Endometrial microvascular endothelial cells (primary cell): ENCODE measurements around the gene CFL1. TPM values are rescaled to one million over a fixed set of nuclear protein-coding genes. Genes with fewer than 3 reads are reported as not detected.
"Not testable (repeated sequence)": the region's sequence is repeated elsewhere in the genome, so short reads cannot be mapped to it uniquely, and the experiment has no call there.

Experiments used
- in situ Hi-C: cut with HindIII; loops from 2 replicates; pipeline ENCODE4 v1.10.0; 2017; ENCODE audit warnings: low sequenced_read_pairs, low pct_unique_long_range_greater_than_20kb; ENCODE audit errors: inconsistent ontology term
- total RNA-seq: library from RNA; depleted of rRNA; stranded (reverse); fragments of >200 nt; gene quantifications from one replicate; pipeline ENCODE4 v1.2.3, GENCODE V29; 2015; ENCODE audit errors: inconsistent ontology term

Gene CFL1
- total RNA-seq, 1 donor from 2014 or later: 2,359 TPM

GRCh38 chr11:65850217-65851082, 7.5 kb downstream of the CFL1 start:
- in situ Hi-C loops: no loop called here

- in situ Hi-C loops: no loop called here
Measured at GRCh38 chr11:65849771-65850216, 8.2 kb downstream of the CFL1 start.

GRCh38 chr11:65849366-65849765, 8.6 kb downstream of the CFL1 start:
- in situ Hi-C loops: no loop called here

DNA sequence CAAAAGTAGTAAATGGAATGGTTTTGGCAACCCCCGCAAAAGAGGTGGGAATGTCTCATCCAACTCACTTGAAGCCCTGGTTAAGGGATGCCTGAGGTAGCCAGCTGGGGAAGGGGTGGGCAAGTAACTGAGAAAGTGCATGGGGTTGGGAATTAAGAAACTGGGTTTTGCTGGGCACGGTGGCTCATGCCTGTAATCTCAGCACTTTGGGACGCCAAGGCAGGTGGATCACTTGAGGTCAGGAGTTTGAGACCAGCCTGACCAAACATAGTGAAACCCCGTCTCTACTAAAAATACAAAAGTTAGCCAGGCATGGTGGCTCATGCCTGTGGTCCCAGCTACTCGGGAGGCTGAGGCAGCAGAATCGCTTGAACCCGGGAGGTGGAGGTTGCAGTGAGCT, 9.3 kb downstream of the CFL1 start:
- in situ Hi-C loops: not testable (repeated sequence)

DNA sequence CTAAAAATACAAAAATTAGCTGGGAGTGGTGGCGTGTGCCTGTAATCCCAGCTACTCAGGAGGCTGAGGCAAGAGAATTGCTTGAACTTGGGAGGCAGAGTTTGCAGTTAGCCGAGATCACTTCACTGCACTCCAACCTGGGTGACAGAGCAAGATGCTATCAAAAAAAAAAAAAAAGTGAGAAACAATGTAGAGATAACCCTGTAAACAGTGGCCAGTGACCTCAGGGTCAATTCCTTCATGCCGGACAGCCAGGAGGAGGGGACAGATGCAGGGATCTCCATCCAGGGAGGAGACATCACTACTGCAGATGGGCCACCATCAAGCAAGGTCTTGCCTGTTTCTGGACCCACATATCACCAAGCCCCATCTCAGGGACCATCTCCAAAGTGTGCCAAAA, 10.2 kb downstream of the CFL1 start:
- in situ Hi-C loops: no loop called here

- in situ Hi-C loops: no loop called here
Measured at GRCh38 chr11:65844231-65844872, 13.6 kb downstream of the CFL1 start.

- in situ Hi-C loops: no loop called here
Measured at GRCh38 chr11:65843811-65844210, 14.2 kb downstream of the CFL1 start.

GRCh38 chr11:65842144-65842543, 15.8 kb downstream of the CFL1 start:
- in situ Hi-C loops: no loop called here

DNA sequence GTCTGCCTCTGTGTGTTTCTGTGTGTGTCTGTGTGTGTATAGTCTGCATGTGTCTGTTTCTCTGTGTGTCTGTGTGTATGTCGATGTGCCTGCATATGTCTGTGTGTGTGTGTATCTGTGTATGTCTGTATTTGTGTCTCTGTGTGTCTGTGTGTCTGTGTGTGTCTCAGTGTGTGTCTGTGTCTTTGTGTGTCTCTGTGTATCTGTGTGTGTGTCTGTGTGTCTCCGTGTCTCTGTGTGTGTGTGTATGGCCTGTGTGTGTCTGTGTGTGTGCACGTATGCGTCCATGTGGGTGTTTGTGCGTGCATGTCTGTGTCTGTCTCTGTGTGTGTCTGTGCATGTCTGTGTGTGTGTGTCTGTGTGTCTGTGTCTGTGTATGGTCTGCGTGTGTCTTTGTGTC, 23.8 kb downstream of the CFL1 start:
- in situ Hi-C loops: no loop called here

GRCh38 chr11:65833297-65834030, 24.5 kb downstream of the CFL1 start, which contains the start of gene SNX32:
SNX32 (plus strand) TSS chr11:65833963; CDS start chr11:65834066, 103 bp downstream.
- in situ Hi-C loops: no loop called here

GRCh38 chr11:65832231-65832630, 25.7 kb downstream of the CFL1 start:
- in situ Hi-C loops: not testable (repeated sequence)

- in situ Hi-C loops: no loop called here
Measured at GRCh38 chr11:65829459-65829858, 28.5 kb downstream of the CFL1 start.

DNA sequence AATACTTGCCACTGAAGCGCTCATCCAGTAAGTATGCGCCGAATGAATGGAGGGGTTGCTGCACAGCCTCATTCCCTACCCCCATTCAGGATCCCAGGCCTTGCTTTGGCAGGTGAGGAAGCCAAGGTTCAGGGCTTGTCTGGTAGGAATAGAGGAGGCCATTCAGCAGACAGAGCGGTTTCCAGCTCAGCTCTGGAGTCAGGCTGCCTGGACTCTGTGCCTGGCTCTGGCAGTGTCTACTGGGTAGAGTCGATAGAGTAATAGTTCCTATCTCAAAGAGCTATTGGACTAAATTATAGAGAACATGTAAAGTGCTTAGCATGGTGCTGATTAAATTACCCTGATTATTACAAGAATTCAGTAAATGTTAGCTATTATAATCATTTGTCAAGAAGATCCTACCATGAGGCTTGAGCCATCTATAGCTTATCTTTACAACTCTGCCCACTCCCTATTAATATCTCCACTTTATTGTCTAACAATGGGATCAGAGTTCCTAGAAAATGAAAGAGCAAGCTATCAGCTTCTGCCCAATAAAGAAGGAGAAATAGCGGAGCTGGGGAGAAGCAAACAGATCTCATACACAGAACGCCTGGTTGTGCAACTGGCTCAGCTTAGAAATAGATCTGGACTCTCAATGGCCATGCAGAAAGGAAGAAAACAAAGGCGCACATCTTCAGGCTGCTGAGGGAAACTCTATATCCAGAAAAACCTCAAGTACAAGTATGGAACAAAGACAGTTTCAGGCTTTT, 30.8 kb downstream of the CFL1 start:
- in situ Hi-C loops: no loop called here

- in situ Hi-C loops: no loop called here
Measured at GRCh38 chr11:65822776-65823528, 35.0 kb downstream of the CFL1 start.

DNA sequence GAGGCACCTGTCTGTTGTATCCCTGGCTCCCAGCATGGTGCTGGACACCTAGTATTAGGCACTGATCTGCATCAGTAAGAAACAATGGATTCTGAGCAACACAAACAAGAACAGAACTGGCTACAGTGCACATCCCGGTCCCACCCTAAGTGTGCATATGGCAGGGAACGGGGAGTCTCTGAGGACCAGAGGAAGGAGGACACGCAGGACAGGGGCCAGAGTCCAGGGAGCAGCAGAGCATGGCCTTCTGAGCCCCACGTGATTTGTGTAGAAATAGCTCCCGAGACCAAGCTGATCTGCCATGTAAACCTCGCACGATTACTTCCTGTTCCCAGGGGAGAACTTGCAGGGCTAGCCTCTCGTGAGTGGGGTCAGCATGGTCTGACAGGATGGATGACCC, 36.9 kb downstream of the CFL1 start:
- in situ Hi-C loops: no loop called here

DNA sequence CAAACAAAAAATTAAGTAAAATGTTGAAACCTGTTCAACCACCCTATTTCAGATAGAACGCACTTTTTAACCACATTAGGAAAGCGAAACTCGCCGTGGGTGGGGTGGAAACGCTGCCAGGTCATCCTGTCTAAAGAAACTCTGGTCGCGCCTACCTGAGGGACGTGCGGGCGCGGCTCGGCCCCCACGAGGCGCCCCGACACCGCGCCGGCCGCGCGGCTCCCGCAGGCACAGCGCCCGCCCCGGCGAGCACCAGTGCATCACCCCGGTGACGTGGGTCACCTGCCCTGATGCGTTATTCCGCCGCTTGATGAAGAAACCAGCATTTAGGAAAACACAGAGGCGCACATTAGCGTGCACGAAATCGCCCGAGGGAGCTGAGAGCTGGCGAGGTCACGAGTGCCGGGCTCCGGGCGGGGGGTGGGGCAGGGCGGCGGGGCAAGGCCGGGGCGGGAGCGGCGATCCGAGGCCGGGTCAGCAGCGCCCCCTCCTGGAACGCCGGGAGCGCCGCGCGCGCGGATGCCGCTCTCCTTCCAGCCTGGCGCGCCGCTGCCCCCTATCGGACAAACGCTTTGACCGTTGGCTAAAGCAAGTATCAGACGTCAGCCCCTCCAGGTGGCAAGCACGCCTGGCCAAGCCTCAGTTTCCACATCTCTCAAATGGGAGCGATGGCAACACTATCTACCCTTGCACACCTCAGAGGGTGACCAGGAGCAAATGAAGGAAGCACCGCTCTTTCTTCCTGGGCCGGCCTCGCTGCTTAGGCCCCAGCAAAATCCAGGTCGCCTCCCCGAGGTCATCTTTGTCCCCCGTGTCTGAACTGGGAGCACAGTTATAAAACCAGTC, 39.9 kb downstream of the CFL1 start:
- in situ Hi-C loops: no loop called here

DNA sequence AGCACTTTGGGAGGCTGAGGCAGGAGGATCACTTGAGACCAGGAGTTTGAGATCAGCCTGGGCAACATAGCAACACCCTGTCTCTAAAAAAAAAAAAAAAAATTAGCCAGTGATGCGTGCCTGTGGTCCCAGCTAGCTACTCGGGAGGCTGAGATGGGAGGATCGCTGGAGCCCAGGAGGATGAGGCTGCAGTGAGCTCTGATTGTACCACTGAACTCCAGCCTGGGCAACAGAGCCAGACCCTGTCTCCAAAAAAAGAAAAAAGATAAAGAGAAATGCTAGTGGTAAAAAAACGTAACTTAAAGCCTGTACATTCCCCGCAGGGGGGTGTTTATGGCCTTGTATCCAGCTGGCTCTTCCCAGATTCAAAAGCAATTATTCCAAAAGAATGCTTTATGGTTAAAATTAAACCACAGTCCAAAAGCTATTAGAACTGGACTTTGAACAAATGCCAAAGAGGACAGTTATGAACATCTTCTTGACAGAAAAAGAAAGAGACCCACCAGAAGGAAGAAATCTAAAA, 40.6 kb downstream of the CFL1 start:
- in situ Hi-C loops: no loop called here
